Gastrocnemius medialis (tissue), 4 donors: ENCODE data around the gene PTGES. TPM values are rescaled to one million over a fixed set of nuclear protein-coding genes. Genes with fewer than 3 reads are reported as not detected.
A peak's percentile ranks its signal among the peaks of the same experiment; 100 is the strongest.
"Not testable (repeated sequence)": the region's sequence is repeated elsewhere in the genome, so short reads cannot be mapped to it uniquely, and the experiment has no call there.

Experiments used
- ATAC-seq, 2 donors: fragments of 150-250 bp; one replicate each; pipeline ENCODE4 v1.9.1; 2016
- DNase-seq, 2 donors: peaks; one replicate each; pipeline ENCODE4 v3.0.0-alpha.2; 2019
- H3K27ac ChIP-seq, 4 donors: fragments of 200-600 bp; sonication (generic); 1 replicate in 1 of 4; 2 replicates in 3 of 4; pipeline ENCODE4 v1.5.1; 2016 to 2018; ENCODE audit warnings: mild to moderate bottlenecking in 2 of 4, moderate library complexity in 1 of 4
- H3K27me3 ChIP-seq, 3 donors: fragments of 200-600 bp; sonication (generic) in 2 of 3; 1 replicate in 1 of 3; 2 replicates in 2 of 3; pipeline versions ENCODE4 v1.5.1 to v1.6.0; 2016 to 2019; ENCODE audit warnings: mild to moderate bottlenecking in 1 of 3, moderate library complexity in 1 of 3
- H3K36me3 ChIP-seq, 2 donors: fragments of 200-600 bp; sonication (generic) in 1 of 2; one replicate each; pipeline ENCODE4 v1.5.1; 2017 to 2018
- H3K4me1 ChIP-seq, 2 donors: fragments of 200-600 bp; sonication (generic) in 1 of 2; one replicate each; pipeline ENCODE4 v1.5.1; 2016 to 2017; ENCODE audit warnings: mild to moderate bottlenecking in 2 of 2
- H3K4me3 ChIP-seq, 4 donors: fragments of 200-600 bp; sonication (generic) in 3 of 4; 1 replicate in 1 of 4; 2 replicates in 3 of 4; pipeline ENCODE4 v1.5.1; 2016 to 2019; ENCODE audit warnings: mild to moderate bottlenecking in 2 of 4
- H3K9me3 ChIP-seq, 3 donors: fragments of 200-600 bp; sonication (generic) in 2 of 3; 1 replicate in 1 of 3; 2 replicates in 2 of 3; pipeline ENCODE4 v1.5.1; 2016 to 2019
- CTCF ChIP-seq, 5 experiments: fragments of 450-650 bp in 3 of 5; fragments of 200-600 bp in 2 of 5; sonication (generic) in 2 of 5; IDR thresholded peaks in 4 of 5; conservative IDR thresholded peaks in 1 of 5; 1 replicate in 4 of 5; 2 replicates in 1 of 5; pipeline ENCODE4 v1.5.1; 2016 to 2019; ENCODE audit warnings: antibody characterized with exemption in 5 of 5, mild to moderate bottlenecking in 3 of 5, moderate library complexity in 3 of 5
- POLR2A ChIP-seq, 2 donors: fragments of 450-650 bp; IDR thresholded peaks; one replicate each; pipeline ENCODE4 v1.6.1; 2017; ENCODE audit warnings: antibody characterized with exemption in 2 of 2, mild to moderate bottlenecking in 2 of 2, moderate library complexity in 2 of 2
- in situ Hi-C, 4 donors: fragments of 200-750 bp; cut with MboI; loops; one replicate each; pipeline versions ENCODE4 v1.15.0 to v1.8.0; 2017; ENCODE audit warnings: low sequenced_read_pairs in 4 of 4
- intact Hi-C: fragments of 100-400 bp; cut with DNase I; formaldehyde crosslinking; loops from one replicate; pipeline ENCODE4 v1.15.1; 2023; ENCODE audit warnings: low total_unique reads
- total RNA-seq, 4 donors: library from RNA; depleted of rRNA; stranded (reverse); fragments of >200 nt; gene quantifications; one replicate each; pipeline versions ENCODE4 v1.1.0 to v1.2.3, GENCODE V29; 2016

Gene PTGES
- total RNA-seq = 1 to 10 TPM in 1 of 4 donors, under 1 TPM in 2, not detected in 1; 0.23 to 1.2 (median 0.51) TPM

GRCh38 chr9:129752900-129753729 lies at the start of gene PTGES:
Gene PTGES (minus strand): TSS chr9:129753042. CDS start chr9:129753012, 30 bp downstream.
- Histone ChIP-seq H3K4me3 (peak within 1 kb of the TSS; percentile 15 to 46 (median 36)), H3K9me3 (no peaks in the 10 kb centered on the region), H3K27ac (no peak within 1 kb of the TSS), H3K4me1 (peaks cover 0 to 6% of the 10 kb centered on the region in 2 donors), H3K27me3 (peaks cover 5 to 25% (median 23%) of the 10 kb centered on the region in 3 donors), H3K36me3 (no peaks in the 10 kb centered on the region)
- in situ Hi-C loops = no loop called here
- TF ChIP-seq CTCF (IDR thresholded peaks at IDR 0.05 in 4 of 5, conservative IDR thresholded peaks at IDR 0.05 in 1 of 5) (no peak), POLR2A (IDR thresholded peaks at IDR 0.05) (peak in 1 of 2 donors; percentile 19)
- ATAC-seq (peak in 1 of 2 donors; percentile 51), DNase-seq (peak; percentile 23 to 30)
- intact Hi-C loops = no loop called here

DNA sequence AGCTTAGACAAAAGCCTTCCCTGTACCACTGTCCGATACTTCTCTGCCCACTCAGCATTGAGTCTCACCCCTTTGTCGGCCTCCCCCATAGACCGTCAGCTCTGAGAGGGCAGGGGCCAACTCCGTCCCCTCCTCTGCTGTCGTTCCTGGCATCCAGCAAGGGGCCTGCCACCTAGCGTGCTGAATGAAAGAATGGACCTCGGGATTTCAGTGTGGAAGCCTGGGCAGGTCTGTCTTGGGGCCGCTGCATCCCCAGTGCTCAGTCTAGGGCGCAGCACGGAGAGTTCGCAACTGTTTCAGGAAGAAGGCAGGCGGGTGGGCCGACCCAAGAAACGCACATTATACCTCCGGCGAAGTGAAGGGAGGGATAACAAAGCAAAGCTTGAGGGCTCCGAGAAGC lies 48.7 kb upstream of the PTGES start:
- Histone ChIP-seq H3K4me1 (peaks cover 8 to 10% of the 10 kb centered on the region in 2 donors), H3K9me3 (no peaks in the 10 kb centered on the region), H3K4me3 (no peak overlapping the region), H3K27ac (no peak overlapping the region), H3K36me3 (peaks cover 0 to 18% of the 10 kb centered on the region in 2 donors), H3K27me3 (no peaks in the 10 kb centered on the region)
- DNase-seq (no peak), ATAC-seq (no peak)
- TF ChIP-seq CTCF (IDR thresholded peaks at IDR 0.05 in 4 of 5, conservative IDR thresholded peaks at IDR 0.05 in 1 of 5) (no peak), POLR2A (IDR thresholded peaks at IDR 0.05) (no peak)
- in situ Hi-C loops = no loop called here
- intact Hi-C loops = loop anchor here (5.0 kb wide), 1 partner anchor 36 kb away; the partner anchor contains the start of genes C9orf78 and USP20

GRCh38 chr9:129798973-129799372 lies 46.1 kb upstream of the PTGES start:
- in situ Hi-C loops = loop anchor here in 2 of 4 donors (10.0 to 25.0 kb wide), 3 partner anchors 162 to 664 kb away; partner anchors contain the start of genes ASB6 (in 1 of the 2) and NTMT1 (in 1 of the 2)
- DNase-seq = no peak
- TF ChIP-seq POLR2A (IDR thresholded peaks at IDR 0.05) (no peak), CTCF (IDR thresholded peaks at IDR 0.05 in 4 of 5, conservative IDR thresholded peaks at IDR 0.05 in 1 of 5) (no peak)

DNA sequence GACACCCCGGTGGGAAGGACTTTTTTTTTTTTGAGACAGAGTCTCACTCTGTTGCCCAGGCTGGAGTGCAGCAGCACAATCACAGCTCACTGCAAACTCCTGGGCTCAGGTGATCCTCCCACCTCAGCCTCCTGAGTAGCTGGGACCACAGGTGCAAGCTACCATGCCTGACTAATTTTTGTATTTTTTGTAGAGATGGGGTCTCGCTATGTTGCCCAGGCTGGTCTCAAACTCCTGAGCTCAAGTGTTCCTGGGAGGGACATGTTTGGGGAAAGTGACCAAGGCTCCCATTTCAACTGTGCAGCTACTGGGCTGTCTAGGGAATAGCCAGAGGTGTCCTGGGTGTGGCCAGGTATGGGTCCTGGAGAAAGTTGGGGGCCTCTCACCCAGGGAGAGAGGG lies 43.2 kb upstream of the PTGES start:
- H3K4me3 ChIP-seq, H3K27me3 ChIP-seq, H3K27ac ChIP-seq, H3K4me1 ChIP-seq, H3K36me3 ChIP-seq, ATAC-seq, intact Hi-C loops, H3K9me3 ChIP-seq, DNase-seq: not testable (repeated sequence)
- in situ Hi-C loops = loop anchor here in 2 of 4 donors (10.0 to 25.0 kb wide), 3 partner anchors 159 to 661 kb away; partner anchors contain the start of genes ASB6 (in 1 of the 2) and NTMT1 (in 1 of the 2)

More at GRCh38 chr9:129798973-129799372, 46.1 kb upstream of the PTGES start:
- Histone ChIP-seq H3K36me3 (no peaks in the 10 kb centered on the region), H3K27ac (no peak overlapping the region), H3K27me3 (no peaks in the 10 kb centered on the region), H3K4me3 (no peak overlapping the region), H3K4me1 (peaks cover 5 to 9% of the 10 kb centered on the region in 2 donors), H3K9me3 (no peaks in the 10 kb centered on the region)
- intact Hi-C loops = no loop called here
- no peak for ATAC-seq

DNA sequence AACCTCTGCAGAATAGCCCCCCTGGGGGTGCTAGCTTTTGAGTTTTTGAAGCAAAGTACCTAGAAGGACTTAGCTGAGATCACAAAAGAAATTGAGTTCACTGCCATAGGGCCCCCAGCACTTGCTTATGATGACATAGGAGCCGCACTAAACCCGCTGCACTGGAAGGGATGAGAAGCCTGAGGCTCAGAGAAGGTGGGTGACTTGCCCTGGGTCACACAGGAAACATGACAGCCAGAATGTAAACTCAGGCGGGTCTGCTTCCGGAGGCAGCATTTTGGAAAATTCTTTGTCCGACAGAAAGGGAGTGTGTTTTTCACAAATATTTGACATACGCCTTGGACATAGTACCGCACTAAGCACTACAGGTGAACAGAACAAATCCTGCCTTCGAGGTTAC lies 41.7 kb upstream of the PTGES start:
- in situ Hi-C loops = loop anchor here in 2 of 4 donors (10.0 to 25.0 kb wide), 3 partner anchors 157 to 660 kb away; partner anchors contain the start of genes ASB6 (in 1 of the 2) and NTMT1 (in 1 of the 2)
- Histone ChIP-seq H3K36me3 (no peaks in the 10 kb centered on the region), H3K4me3 (no peak overlapping the region), H3K4me1 (no peaks in the 10 kb centered on the region), H3K9me3 (no peaks in the 10 kb centered on the region), H3K27ac (no peak overlapping the region), H3K27me3 (no peaks in the 10 kb centered on the region)
- DNase-seq (no peak), ATAC-seq (no peak)
- intact Hi-C loops = no loop called here
- TF ChIP-seq POLR2A (IDR thresholded peaks at IDR 0.05) = no peak
- TF ChIP-seq CTCF (IDR thresholded peaks at IDR 0.05 in 4 of 5, conservative IDR thresholded peaks at IDR 0.05 in 1 of 5) = no peak
